Measurements from ENCODE around the gene NR2F2. TPM values are rescaled to one million over a fixed set of nuclear protein-coding genes. Genes with fewer than 3 reads are reported as not detected.
A peak's percentile ranks its signal among the peaks of the same experiment; 100 is the strongest.

The NR2F2 gene
- total RNA-seq, 6 experiments from 2014 or later, result 120 to 168 (median 142) TPM

DNA sequence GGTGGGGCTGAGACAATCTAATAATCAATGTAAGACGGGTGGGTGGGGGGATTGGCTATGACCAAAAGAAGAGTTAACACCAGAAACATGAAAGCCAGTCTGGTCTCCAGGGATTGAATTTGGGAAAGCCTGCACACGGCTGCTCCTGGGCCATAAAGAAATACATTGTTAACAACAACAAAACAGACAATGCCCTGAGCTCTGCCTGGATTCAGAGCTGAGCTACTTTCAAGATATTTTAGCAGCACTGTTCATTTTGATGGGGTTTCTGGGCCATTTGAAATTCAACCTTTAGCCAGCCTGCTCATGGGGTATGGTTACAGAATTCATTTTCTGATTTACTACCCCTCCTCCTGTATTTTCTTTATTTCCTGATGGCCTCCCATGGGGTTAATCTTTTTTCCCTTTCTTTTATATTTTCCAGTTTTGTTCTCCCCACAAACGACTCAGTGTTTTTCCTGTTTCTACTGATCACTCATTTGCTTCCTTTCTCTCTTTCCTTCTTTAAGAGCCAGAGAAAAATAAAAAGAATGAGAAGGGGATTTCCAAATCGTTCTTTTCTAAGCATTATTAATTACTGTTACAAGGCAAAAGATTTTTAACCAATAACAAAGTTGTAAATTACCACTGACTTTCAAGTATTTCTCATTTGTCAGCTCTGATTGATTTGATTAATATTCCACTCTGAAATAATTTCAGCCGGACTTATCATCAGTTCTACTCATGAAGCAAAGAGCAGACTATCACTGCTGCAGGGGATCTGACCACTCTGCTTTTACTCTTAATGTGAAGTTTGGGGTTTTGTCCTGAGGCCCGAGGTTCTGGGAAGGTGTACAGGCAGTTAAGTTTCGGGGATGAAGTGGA lies 19.6 kb downstream of the NR2F2 start:
- H3K27me3 Mint-ChIP-seq (ENCODE audit: insufficient read depth), result peaks cover 7% of the 10 kb centered on the region
- no peak for DNase-seq
- H3K9me3 Mint-ChIP-seq, result no peaks in the 10 kb centered on the region
- H3K36me3 Mint-ChIP-seq (ENCODE audit: low read depth), result peaks cover 39% of the 10 kb centered on the region
- TF ChIP-seq, protein P1, sequence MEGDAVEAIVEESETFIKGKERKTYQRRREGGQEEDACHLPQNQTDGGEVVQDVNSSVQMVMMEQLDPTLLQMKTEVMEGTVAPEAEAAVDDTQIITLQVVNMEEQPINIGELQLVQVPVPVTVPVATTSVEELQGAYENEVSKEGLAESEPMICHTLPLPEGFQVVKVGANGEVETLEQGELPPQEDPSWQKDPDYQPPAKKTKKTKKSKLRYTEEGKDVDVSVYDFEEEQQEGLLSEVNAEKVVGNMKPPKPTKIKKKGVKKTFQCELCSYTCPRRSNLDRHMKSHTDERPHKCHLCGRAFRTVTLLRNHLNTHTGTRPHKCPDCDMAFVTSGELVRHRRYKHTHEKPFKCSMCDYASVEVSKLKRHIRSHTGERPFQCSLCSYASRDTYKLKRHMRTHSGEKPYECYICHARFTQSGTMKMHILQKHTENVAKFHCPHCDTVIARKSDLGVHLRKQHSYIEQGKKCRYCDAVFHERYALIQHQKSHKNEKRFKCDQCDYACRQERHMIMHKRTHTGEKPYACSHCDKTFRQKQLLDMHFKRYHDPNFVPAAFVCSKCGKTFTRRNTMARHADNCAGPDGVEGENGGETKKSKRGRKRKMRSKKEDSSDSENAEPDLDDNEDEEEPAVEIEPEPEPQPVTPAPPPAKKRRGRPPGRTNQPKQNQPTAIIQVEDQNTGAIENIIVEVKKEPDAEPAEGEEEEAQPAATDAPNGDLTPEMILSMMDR (IDR thresholded peaks at IDR 0.05), result no peak
- peak overlapping the region; percentile 66 for H3K27ac Mint-ChIP-seq
- peaks cover 73% of the 10 kb centered on the region for H3K4me1 Mint-ChIP-seq (ENCODE audit: low read depth)
- H3K4me3 Mint-ChIP-seq, result no peak overlapping the region; the same call in 1 of the 2 replicates

DNA sequence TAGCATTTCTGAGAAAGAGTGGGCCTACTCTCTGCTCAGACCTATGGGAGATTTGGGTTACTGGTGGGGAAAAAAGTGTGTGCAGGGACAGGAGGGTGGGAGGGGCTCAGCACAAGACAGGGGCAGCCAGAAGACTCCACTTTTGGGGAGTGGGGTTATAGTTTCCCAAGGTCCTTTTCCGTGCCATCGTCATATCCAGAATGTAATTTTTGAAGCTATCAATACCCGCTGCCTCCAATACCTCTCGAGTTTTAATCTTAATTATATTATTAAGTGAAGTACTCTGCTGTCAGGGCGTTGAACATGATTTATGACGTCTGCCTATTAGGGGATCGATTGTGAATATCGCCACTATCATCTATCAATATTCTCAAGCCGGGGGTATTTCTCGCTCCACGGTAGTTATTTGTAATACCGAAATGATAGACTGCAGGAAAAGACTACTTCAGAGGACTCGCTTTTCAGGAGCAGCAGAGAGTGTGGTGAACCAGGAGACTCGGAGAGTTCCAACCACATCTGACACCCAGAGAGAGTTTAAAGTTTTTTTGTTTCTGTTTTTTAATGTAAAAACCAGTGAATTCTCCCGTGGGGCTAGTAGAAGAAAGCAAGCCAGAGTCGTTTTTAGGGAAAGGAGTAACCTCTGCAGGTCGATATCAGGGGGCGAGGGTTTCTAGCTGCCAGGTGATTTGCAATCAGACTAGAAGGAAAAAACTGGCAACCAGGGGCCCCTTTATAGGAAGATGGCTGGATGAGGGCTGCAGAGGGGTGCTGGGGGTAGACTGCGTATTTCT lies 20.6 kb downstream of the NR2F2 start:
- Mint-ChIP-seq H3K4me3 (no peak overlapping the region), H3K9me3 (no peaks in the 10 kb centered on the region), H3K36me3 (ENCODE audit: low read depth) (peaks cover 32% of the 10 kb centered on the region), H3K27ac (no peak overlapping the region), H3K27me3 (ENCODE audit: insufficient read depth) (peaks cover 9% of the 10 kb centered on the region), H3K4me1 (ENCODE audit: low read depth) (peaks cover 63% of the 10 kb centered on the region)
- TF ChIP-seq, protein P1 (IDR thresholded peaks at IDR 0.05), result no peak
- DNase-seq, result no peak

DNA sequence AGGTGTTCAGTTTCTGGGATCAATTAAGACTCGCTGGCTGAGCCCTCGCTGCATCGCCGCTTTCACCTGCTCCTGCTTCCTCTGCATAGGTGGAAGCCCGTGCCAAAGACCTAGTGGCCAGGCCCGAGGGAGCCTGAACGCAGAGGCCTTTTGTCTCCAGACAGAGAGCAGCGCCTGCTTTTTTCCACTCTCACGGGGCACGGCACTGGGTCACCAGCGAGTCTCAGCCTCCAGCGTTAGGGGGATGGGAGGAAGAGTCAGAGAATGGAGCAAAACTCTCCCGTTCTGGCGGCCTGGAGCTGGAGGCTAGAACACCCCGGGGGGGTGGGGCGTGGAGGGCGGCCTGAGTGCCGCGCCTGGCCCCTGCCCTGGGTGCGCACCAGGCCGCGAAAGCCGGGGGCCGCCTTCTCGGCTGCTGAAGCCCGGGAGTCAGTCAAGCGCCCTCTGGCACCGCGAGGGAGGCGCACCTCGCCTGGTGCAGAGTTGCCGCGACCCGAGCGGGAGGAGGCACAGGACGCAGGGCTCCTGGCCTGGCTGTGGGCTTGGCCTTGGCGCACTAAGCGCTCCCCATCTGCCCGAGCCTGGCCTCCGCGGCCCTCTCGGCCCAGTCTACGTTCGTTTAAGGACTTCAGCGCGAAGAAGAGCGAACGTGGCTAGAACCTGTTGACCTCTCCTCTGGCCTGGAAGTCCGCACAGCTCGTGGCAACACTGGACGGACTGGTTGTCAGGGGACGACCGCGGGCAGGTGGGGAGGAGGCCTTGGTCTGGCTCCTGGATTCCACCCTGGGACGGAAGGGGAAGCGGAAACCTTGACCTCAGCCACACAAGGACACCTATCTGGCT lies 21.5 kb downstream of the NR2F2 start:
- Mint-ChIP-seq H3K36me3 (ENCODE audit: low read depth) (peaks cover 32% of the 10 kb centered on the region), H3K9me3 (no peaks in the 10 kb centered on the region), H3K27me3 (ENCODE audit: insufficient read depth) (peaks cover 14% of the 10 kb centered on the region), H3K27ac (peak overlapping the region; percentile 77), H3K4me3 (no peak overlapping the region), H3K4me1 (ENCODE audit: low read depth) (peaks cover 55% of the 10 kb centered on the region)
- TF ChIP-seq, protein P1 (IDR thresholded peaks at IDR 0.05), result no peak
- DNase-seq, result no peak

DNA sequence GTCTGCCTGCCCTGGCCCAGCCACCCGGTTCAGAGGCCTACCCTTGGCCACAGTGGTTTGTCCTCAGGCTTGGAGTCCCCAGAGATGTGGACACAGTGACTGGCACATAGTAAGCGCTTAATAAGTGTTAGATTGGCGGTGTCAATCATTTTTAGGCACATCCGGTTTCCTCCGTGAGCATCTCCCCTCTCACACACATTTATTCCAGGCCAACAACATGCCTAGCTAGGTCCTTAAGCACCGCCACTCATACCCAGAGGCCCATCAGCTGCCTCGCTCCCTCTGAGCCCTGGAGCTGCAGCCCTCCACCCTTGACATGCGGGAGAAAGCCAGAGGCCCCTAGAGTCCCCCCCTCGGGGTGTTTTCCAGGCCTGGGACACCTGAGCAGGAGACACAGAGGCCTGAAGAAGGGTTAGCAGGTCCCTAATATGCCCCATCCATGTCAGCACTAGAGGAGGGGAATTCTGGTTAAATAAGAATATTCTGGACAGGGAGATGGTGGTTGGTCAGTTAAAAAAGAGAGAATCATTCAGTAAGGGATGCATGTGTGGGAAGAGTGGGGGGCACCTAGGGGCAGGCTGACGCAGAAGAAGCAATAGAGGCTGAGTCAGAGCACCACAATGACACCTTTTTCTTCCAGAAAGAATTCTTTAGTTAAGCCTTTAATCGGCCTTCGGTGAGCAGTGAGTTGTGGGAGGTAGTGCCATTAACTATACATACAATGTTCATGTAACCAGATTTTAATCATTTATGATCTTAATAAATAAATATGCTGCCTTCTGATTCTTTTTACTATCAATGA lies 22.3 kb downstream of the NR2F2 start:
- no peaks in the 10 kb centered on the region for H3K9me3 Mint-ChIP-seq
- peak overlapping the region; percentile 70; the same call in 1 of the 2 replicates for H3K4me3 Mint-ChIP-seq
- H3K27me3 Mint-ChIP-seq (ENCODE audit: insufficient read depth), result peaks cover 17% of the 10 kb centered on the region
- peaks cover 52% of the 10 kb centered on the region for H3K4me1 Mint-ChIP-seq (ENCODE audit: low read depth)
- TF ChIP-seq, protein P1 (IDR thresholded peaks at IDR 0.05), result no peak
- peak; percentile 47 for DNase-seq
- H3K36me3 Mint-ChIP-seq (ENCODE audit: low read depth), result peaks cover 30% of the 10 kb centered on the region
- H3K27ac Mint-ChIP-seq, result peak overlapping the region; percentile 77
